RWPE1 (cell line): ENCODE data around the gene TRIM8.
A peak's percentile ranks its signal among the peaks of the same experiment; 100 is the strongest.

ENCODE experiments used
- CTCF ChIA-PET: fragments of 350-600 bp; sonication (Branson Sonifier 250); formaldehyde crosslinking; extraction: SDS; loops from one replicate; lab custom pipeline; 2021; lab: Yijun Ruan, JAX
- POLR2A ChIA-PET: fragments of 400-600 bp; formaldehyde crosslinking; extraction: SDS; loops from one replicate; lab custom pipeline; 2020; ENCODE audit warnings: antibody characterized with exemption; ENCODE audit not compliant: low non-redundant PET; lab: Yijun Ruan, JAX
- DNase-seq: peaks from one replicate; pipeline ENCODE4 v3.0.0; 2012; ENCODE audit warnings: low spot score
- H3K27ac ChIP-seq: fragments of 450-650 bp; 2 replicates; pipeline ENCODE4 v1.5.1; 2017
- TF ChIP-seq, protein P1 (sequence below): fragments of 450-650 bp; conservative IDR thresholded peaks from 2 replicates; pipeline ENCODE4 v1.5.1; 2017; ENCODE audit warnings: low read depth, mild to moderate bottlenecking

TRIM8 gene

DNA sequence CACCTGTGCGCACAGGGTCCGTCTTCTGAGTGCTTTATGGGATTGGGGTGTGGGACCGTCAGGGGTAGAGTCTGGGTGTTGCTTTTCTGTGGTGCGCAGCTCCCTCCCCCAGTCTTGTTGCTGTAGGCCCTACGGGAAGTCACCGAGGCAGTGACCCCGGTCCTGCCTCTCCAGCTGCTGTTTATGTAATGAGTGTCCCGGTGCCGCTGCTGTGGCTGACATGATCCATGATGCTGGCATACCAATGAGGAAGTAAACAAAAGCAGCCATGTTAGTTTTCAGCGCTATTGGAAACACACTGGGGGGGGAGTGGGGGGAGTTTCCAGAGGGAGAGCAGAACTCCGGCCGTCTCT lies 1.1 kb downstream of the TRIM8 start:
- POLR2A ChIA-PET = interaction anchor here (0.5 to 1.0 kb wide), 4 partner anchors 16 to 681 kb away, joined by 3 to 16 read pairs (median 4); no protein-coding TSS in a partner anchor
- H3K27ac ChIP-seq = peak overlapping the region; percentile 100
- TF ChIP-seq, protein P1, sequence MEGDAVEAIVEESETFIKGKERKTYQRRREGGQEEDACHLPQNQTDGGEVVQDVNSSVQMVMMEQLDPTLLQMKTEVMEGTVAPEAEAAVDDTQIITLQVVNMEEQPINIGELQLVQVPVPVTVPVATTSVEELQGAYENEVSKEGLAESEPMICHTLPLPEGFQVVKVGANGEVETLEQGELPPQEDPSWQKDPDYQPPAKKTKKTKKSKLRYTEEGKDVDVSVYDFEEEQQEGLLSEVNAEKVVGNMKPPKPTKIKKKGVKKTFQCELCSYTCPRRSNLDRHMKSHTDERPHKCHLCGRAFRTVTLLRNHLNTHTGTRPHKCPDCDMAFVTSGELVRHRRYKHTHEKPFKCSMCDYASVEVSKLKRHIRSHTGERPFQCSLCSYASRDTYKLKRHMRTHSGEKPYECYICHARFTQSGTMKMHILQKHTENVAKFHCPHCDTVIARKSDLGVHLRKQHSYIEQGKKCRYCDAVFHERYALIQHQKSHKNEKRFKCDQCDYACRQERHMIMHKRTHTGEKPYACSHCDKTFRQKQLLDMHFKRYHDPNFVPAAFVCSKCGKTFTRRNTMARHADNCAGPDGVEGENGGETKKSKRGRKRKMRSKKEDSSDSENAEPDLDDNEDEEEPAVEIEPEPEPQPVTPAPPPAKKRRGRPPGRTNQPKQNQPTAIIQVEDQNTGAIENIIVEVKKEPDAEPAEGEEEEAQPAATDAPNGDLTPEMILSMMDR = no peak

DNA sequence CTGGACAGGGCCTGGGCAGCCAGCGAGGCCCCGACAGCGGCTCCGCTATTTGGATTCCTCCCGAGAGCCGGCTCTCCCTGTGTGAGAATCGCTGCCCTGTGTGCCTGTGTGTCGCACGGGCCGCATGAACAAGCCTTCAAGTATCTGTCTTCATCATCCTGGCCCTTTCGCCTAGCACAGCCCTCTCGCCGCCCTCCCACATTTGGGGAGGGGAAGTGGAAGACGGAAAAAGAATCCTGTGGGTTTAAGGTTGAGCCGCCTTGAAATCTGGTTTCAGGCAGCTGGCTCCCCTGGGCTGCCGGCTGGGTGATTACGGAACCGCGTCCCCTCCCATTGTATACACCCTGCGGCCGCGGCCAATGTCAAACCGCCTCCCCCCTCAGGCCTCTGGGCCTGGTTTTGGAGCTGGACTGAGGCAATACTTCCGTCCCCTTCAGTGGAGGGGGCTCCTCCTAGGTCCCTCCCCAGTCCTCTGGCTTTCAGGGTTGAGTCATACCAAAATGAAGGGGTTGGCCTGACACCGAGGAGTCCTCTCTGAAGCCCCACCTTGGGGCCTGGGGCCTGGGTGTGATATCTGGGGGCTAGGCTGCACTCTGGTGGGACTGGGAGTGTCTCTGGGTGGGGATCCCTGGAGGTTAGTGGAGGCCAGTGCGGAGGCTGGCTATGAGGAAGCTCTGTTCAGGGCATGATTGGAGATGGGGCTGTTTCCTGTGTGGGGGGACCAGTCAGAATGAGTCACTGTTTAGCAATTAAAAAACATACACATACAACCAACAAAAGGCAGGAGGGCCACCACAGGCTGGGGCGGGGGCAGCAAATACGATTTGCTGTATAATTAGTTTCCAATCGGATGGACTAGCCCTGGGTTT lies 1.7 kb downstream of the TRIM8 start:
- ChIA-PET POLR2A (interaction anchor here (0.7 to 1.3 kb wide), 6 partner anchors 13 to 64 kb away, joined by 3 to 16 read pairs (median 4); no protein-coding TSS in a partner anchor), CTCF (interaction anchor here (1.0 to 1.4 kb wide), 4 partner anchors 13 to 31 kb away, joined by 3 to 6 read pairs (median 4); no protein-coding TSS in a partner anchor)
- TF ChIP-seq, protein P1 = no peak
- H3K27ac ChIP-seq = peak overlapping the region; percentile 100
- DNase-seq = peak; percentile 96

More for the DNA sequence above, 1.1 kb downstream of the TRIM8 start:
- no peak for DNase-seq
- CTCF ChIA-PET = interaction anchor here (0.6 to 1.4 kb wide), 8 partner anchors 30 to 518 kb away, joined by 3 to 9 read pairs (median 3); partner anchors contain the start of genes ARL3 and SFXN2

DNA sequence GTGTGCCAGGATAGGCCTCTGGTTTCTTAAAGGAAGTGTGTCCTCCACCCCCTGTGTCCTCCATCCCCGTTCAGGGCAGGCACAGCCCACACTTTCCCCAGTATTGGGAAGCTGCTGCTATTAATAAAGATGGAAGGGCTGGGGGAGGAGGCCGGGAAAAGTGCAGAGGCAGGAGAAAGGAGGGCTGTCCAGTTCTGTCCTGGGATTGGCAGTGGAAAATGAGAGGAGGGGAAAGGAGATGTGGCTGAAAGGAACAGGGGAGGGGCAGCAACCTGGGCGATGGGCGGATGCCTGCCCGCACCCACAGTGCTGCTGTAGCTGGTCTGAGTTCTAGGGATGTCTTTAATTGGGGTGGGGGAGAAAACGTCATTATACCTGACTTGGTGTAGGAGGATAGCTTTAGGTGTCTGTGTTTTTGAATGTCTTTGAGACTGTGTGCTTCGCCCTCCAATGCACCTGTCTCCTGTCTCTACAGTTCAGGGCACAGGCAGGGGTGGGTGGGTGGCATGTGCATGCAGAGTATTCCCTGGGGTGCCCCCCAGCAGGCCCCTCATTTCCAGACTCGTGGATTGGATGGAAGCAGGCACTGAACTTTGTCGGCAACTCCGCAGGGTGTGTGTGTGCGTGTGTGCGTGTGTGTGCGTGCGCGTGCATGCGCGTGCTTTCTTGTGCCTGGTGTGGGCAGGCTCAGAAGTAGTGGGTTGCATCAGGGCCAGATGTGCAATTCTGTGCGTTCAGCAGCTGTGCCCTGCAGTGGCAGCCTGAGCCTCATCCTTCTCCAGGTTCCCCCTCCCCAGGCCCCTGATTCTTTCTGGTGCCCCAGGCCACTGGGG lies 2.5 kb downstream of the TRIM8 start:
- CTCF ChIA-PET = interaction anchor here (1.0 to 1.2 kb wide), 2 partner anchors 12 to 16 kb away, joined by 4 to 6 read pairs; no protein-coding TSS in a partner anchor
- POLR2A ChIA-PET = interaction anchor here (0.7 to 1.3 kb wide), 5 partner anchors 12 to 63 kb away, joined by 3 to 4 read pairs (median 4); no protein-coding TSS in a partner anchor
- DNase-seq = peak; percentile 63
- H3K27ac ChIP-seq = peak overlapping the region; percentile 100
- TF ChIP-seq, protein P1 = no peak

DNA sequence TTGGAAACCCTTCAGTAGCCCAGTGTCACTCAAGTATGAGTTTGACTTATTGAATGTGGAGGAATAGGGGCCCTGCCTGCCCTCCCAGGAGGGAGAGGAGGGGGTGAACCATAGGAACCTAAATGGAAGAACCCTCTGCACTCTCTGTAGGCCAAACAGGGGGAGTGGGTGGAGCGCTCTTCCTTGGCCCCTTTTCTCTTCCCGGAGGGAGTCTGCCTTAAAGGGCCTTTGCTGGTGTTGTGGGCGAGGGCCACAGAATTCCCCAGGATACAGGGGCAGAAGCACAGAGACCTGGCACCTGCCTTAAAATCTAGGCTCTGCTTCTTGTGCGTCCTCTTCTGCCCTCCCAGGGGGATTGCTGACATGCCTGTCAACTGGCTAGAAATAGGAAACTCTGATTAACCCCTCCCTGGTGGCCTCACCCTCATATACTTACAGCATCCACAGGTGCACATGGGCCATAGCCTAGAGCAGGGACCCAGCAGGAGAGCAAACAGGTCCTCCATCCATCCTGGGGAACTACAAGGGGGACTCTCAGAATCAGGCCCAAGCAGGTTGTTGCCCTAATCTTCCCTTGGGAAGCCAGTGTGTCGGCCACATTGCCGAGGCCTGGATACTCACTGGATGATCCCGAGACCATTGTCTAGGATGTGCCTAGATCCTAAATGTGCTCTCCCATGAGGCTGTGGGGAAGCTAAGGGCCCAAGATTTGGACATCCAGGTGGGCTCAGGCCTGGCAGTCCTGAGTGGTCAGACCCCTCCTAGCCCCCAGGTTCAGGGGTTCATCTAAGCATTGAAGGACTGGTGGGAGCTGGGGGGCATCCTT lies 3.4 kb downstream of the TRIM8 start:
- no peak for DNase-seq
- TF ChIP-seq, protein P1 = no peak
- POLR2A ChIA-PET = no interaction called here
- peak overlapping the region; percentile 100 for H3K27ac ChIP-seq
- CTCF ChIA-PET = no interaction called here

DNA sequence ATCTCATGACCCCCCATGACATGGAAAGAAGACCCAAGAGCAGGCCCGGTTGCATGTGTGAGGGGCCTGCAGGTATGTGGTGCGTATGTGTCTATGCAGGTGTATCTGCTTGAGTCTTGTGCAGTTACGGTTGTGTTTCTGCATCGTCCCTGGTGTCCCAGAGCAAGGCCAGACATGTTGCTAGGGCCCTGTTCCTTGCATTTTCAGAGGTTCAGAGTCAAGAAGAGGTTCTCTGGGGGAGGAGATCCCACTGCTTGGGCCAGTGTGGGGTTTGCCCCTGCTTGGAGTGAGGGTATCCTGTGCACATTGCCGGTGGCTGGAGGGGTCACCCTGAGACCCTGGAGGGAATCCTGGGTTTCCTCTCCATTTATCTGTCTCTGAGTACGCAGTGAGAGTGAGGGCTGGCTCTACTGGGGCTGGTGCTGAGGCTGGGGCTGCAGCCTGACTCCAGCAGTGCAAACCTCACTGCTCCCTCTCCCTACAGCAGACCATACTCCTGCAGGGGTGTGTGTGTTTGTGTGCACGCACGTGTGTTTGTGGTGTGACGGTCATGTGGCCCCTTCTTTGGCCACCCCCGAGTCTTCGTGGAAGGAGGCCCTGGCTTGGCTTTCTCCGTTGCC lies 4.1 kb downstream of the TRIM8 start:
- peak overlapping the region; percentile 100 for H3K27ac ChIP-seq
- TF ChIP-seq, protein P1 = no peak
- no peak for DNase-seq
- POLR2A ChIA-PET = no interaction called here
- CTCF ChIA-PET = interaction anchor here (0.6 kb wide), 1 partner anchor 295 kb away, joined by 3 read pairs; no protein-coding TSS in a partner anchor
